ENCODE measurements around the gene FAM169A.
A peak's percentile ranks its signal among the peaks of the same experiment; 100 is the strongest.
"Not testable (repeated sequence)": the region's sequence is repeated elsewhere in the genome, so short reads cannot be mapped to it uniquely, and the experiment has no call there.

Gene FAM169A

DNA sequence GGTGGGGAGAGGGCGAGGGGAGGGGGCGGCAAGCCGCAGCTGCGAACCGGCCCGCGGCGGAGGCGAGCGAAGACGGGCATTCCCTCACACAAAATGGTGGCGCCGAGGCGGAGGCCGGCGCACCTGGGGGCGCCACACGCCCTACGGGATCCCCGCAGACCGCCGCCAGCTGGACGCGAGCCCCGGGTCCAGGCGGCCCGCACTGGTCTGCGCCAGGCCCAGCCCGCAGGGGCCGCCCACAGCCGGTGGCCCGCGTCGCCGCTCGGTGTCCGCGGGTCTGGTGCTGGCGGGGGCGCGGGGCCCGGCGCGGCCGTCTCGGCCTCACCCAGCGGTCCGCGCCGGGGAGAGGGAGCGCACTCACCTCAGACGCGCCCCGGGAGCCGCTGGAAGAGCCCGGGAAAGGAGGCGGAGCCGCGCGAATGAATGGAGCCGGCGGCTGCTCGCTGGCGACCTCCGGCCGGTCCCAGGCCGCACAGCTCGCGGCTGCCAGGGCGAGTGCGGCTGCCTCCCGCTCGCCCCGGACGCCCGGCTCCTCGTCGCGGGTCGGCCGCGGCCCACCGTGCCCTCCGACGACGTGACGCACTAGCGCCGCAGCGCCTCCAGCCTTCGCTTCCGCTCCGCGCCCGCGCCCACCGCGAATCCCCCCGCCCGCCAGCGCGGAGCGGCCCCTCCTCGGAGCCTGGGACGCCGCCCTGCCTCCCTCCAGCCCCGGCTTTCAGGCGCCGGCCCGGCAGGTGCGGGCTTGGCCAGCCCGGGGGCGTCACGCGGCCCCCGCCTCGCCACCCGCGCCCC lies at the start of gene FAM169A:
Gene FAM169A, minus strand, starts transcription at position 584 of the 792 bp plus-strand sequence. CDS start 24,711 bp downstream, outside the sequence.
- peak; percentile 25 for DNase-seq

DNA sequence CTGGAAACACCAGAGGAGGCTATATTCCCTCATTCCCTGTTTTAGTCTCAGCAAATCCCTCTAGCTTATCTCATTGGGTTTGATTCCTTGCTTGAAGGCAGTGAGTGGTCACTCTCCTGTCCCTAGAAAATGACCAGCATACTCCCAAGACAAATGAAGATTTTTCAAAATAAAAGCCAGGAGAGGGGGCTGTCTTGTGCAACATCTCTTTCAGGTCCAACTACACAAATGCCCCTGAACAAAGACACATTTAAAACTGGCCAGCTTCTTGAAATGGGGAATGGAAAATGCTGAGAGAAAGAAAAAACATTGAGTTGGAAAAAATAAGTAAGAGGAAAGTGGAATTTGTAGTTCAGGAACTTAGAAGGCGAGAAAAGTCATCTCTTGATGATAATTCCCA lies 49.3 kb upstream of the FAM169A start:
- no peak for DNase-seq

DNA sequence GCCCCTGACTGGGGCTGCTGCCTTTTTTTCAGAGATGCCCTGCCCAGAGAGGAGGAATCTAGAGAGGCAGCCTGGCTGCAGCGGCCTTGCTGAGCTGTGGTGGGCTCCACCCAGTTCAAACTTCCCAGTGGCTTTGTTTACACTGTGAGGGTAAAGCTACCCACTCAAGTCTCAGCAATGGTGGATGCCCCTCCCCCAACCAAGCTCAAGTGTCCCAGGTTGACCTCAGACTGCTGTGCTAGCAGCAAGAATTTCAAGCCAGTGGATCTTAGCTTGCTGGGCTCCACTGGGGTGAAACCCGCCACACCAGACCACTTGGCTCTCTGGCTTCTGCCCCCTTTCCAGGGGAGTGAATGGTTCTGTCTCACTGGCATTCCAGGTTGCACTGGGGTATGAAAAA lies 45.2 kb upstream of the FAM169A start:
- not testable (repeated sequence) for DNase-seq

DNA sequence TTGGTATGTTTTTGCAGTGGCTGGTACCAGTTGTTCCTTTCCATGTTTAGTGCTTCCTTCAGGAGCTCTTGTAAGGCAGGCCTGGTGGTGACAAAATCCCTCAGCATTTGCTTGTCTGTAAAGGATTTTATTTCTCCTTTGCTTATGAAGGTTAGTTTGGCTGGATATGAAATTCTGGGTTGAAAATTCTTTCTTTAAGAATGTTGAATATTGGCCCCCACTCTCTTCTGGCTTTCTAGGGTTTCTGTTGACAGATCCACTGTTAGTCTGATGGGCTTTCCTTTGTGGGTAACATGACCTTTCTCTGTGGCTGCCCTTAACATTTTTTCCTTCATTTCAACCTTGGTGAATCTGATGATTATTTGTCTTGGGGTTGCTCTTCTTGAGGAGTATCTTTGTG lies 43.7 kb upstream of the FAM169A start:
- not testable (repeated sequence) for DNase-seq

- DNase-seq: not testable (repeated sequence)
These were observed 42.0 kb upstream of the FAM169A start for GRCh38 chr5:74908237-74908636.

GRCh38 chr5:74904713-74905112 lies 38.5 kb upstream of the FAM169A start:
- DNase-seq: not testable (repeated sequence)

DNA sequence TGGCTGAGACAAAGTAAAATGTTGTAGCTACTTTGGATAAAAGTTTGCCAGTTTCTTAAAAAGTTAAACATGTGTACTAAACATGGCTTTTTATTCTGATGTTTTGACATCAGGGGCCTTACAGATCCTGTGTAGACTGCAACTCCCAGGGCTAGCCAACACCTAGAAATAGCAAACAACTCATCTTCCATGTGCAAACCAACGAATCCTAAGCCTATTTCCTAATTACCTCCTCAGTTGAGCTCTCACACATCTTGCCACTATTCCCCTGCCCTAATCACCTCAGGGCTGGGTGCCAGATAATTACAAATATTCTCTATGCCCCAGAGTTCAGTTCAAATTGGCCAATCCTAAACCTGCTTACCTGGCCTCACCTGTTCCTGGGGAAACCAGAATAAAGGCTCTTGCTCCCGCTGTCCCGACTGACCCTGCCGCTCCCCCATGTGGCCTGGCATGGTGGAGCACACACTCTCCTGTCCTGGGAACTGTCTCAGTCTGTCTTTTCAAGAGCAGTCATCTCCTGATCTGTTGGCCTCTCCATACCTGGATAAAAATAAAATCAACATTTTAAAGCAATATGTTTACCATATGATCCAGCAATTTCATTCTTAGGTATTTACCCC lies 37.1 kb upstream of the FAM169A start:
- DNase-seq: peak; percentile 20

DNA sequence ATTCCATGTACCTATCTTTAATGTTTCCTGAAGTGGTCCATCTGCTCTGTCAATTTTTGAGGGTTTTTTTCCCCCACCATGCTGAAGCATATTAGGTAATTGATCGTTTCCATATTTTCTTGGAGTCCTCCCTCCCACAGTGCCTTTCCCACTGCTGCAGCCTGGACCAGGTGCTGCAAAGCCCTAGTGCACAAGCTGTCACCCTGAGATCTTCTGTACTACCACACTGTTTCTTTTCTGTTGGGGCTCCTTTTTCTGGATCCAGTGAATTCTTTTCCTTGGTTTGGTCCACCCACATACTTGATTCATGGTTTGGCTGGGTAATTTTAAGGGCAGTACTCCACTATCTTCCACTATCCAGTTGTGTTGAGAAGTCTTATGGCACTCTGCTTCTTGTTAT lies 30.9 kb upstream of the FAM169A start:
- no peak for DNase-seq

GRCh38 chr5:74895906-74896305 lies 29.7 kb upstream of the FAM169A start:
- DNase-seq: no peak

GRCh38 chr5:74894351-74894750 lies 28.2 kb upstream of the FAM169A start:
- no peak for DNase-seq

- DNase-seq: no peak
These were observed 26.7 kb upstream of the FAM169A start for GRCh38 chr5:74892921-74893320.

DNA sequence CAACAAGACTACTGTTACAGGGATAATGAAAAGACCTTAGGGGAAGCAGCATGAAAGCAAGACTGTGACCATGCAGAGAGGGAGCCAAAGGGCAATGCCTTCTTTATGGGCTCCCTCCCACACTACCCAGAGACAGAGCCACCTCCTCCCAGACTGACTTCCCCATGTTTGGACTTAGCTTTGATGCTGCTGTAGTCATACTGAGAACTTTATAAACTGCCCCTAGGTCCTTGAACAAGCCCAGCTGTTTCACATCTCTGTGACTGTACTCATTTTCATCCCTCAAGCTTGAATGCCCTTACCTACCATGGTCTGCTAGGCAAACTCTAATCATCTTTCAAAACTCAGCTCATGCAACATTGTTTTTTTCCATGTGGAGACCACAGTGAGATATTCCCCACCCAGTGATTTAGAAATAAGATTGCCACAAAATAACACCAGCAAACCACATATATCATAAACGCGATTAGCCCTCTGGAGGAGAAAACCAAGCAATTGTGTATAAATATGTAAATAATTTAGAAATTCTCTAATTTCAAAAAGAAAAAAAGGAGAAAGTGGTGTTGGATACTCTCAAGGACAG lies 23.4 kb upstream of the FAM169A start:
- DNase-seq: no peak

- no peak for DNase-seq
These were observed 21.9 kb upstream of the FAM169A start for GRCh38 chr5:74888117-74888516.

DNA sequence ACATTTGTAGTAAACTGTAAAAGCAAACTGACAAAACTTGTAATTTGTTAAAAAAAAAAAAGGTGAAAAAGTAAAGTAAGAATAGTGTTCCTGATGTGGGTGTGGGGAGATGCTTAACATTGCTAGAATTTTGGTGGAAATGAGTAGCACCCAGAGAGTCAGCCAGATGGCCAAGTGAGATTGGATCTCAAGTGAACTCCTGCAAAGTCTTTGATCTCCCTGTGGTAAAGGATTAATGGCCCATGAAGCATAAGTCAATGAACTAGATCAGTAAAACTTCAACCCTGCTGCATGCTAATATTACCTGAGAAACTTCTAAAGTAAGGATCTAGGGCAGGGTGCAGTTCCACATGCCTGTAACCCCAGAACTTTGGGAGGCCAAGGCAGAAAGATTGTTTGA lies 19.0 kb upstream of the FAM169A start:
- no peak for DNase-seq

GRCh38 chr5:74882379-74883134 lies 16.4 kb upstream of the FAM169A start:
- DNase-seq: not testable (repeated sequence)

GRCh38 chr5:74877624-74878304 lies 11.6 kb upstream of the FAM169A start:
- no peak for DNase-seq

DNA sequence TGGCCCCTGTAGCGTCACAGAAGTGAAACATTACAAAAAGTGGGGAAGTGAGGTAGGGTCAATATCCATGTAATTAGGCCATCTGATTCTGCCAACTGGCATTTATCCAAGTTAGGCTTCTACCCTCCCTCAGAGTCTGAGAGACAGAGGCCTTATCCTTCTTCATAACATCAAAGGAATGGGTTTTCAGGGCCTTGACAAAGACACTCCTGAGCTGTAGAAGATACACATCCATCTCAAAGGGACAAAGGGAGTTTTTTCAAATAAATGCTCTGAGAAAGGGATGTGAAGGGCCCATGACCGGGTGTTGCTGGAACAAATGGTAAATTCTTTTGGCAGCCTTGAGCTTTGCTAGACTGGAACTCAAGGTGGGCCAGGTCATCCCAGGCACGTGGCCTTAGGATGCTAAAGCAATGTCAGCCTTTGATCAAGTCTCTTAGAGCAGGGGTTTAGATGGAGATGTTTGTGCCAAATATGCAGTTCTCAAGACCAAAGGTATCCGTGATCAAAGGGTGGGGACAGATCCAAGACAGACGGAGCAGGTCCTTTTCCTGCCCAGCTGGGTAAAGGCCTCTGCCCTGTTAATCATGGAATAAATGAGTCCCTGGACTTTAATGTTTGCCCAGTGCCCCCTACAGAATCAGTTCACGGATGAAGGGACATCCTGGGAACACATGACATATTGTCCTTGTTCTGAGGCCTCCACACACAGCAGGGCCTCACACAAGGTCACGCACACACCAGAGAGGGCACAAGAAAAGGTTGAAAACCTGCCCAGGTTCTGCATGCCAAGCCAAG lies 10.0 kb upstream of the FAM169A start:
- DNase-seq: no peak

DNA sequence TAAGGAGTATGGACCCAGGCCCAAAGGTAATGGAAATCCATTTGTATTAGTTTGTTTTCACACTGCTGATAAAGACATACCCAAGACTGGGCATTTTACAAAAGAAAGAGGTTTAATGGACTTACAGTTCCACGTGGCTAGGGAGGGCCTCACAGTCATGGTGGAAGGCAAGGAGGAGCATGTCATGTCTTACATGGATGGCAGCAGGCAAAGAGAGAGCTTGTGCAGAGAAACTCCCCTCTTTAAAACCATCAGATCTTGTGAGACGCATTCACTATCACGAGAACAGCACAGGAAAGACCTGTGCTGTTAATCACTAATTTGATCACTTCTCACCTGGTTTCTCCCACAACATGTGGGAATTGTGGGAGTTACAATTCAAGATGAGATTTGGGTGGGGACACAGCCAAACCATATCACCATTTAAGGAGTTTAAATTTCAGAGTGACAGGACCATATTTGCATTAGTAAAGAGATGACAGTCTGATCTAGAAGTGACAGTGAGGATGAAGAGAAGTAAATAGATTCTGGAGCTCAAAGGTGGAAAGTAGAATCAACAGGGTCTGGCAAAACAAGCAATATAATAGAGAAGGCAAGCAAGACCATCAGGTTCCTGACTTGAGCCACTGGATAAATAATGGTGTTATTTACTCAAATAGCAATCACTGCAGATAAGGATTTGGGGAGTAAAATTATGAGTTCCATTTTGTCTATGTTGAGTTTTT lies 7.5 kb upstream of the FAM169A start:
- no peak for DNase-seq

GRCh38 chr5:74870299-74871067 lies 4.3 kb upstream of the FAM169A start:
- DNase-seq: no peak

DNA sequence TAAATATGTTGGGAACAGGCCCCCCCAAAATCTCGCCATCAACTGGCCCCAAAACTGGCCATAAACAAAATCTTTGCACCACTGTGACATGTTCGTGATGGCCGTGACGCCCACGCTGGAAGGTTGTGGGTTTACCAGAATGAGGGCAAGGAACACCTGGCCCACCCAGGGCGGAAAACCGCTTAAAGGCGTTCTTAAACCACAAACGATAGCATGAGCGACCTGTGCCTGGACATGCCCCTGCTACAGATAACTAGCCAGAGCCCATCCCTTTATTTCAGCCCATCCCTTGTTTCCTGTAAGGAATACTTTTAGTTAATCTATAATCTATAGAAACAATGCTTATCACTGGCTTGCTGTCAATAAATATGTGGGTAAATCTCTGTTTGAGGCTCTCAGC lies 3.2 kb upstream of the FAM169A start:
- DNase-seq: not testable (repeated sequence)
